NAMALWA (cell line): ENCODE results near the gene TMC2.

Experiments used
- DNase-seq: peaks from one replicate; pipeline ENCODE4 v3.0.0-alpha.2; 2015; ENCODE audit warnings: low spot score

The TMC2 gene

GRCh38 chr20:2585811-2586210, 49.4 kb downstream of the TMC2 start:
- no peak for DNase-seq

GRCh38 chr20:2593756-2594155, 57.4 kb downstream of the TMC2 start:
- no peak for DNase-seq

- no peak for DNase-seq
These were observed 58.7 kb downstream of the TMC2 start for GRCh38 chr20:2595076-2595475.

GRCh38 chr20:2596673-2597279, 60.4 kb downstream of the TMC2 start:
- no peak for DNase-seq

GRCh38 chr20:2599288-2600006, 63.1 kb downstream of the TMC2 start:
- DNase-seq, result no peak

GRCh38 chr20:2602046-2602735, 65.8 kb downstream of the TMC2 start:
- no peak for DNase-seq

GRCh38 chr20:2602746-2603145, 66.4 kb downstream of the TMC2 start:
- peak; percentile 22 for DNase-seq

- DNase-seq, result no peak
These were observed 67.6 kb downstream of the TMC2 start for GRCh38 chr20:2603816-2604505.

GRCh38 chr20:2604506-2604835, 68.1 kb downstream of the TMC2 start:
- no peak for DNase-seq

GRCh38 chr20:2606507-2607006, 70.2 kb downstream of the TMC2 start:
- DNase-seq, result no peak

- DNase-seq, result no peak
These were observed 74.0 kb downstream of the TMC2 start for GRCh38 chr20:2610326-2610725.

GRCh38 chr20:2610941-2611720, 74.8 kb downstream of the TMC2 start:
- DNase-seq, result no peak

- no peak for DNase-seq
These were observed 75.7 kb downstream of the TMC2 start for GRCh38 chr20:2612073-2612472.

- no peak for DNase-seq
These were observed 80.3 kb downstream of the TMC2 start for GRCh38 chr20:2616634-2617033.

GRCh38 chr20:2617099-2617714, 80.8 kb downstream of the TMC2 start:
- peak; percentile 46 for DNase-seq

- DNase-seq, result no peak
These were observed 82.4 kb downstream of the TMC2 start for GRCh38 chr20:2618815-2619214.

- no peak for DNase-seq
These were observed 83.0 kb downstream of the TMC2 start for GRCh38 chr20:2619337-2619736.

GRCh38 chr20:2619961-2620595, 83.7 kb downstream of the TMC2 start:
- no peak for DNase-seq

- DNase-seq, result no peak
These were observed 87.8 kb downstream of the TMC2 start for GRCh38 chr20:2624190-2624589.

GRCh38 chr20:2625062-2625461, 88.7 kb downstream of the TMC2 start:
- no peak for DNase-seq
